ENCODE data around the gene LHPP.

The LHPP gene

DNA sequence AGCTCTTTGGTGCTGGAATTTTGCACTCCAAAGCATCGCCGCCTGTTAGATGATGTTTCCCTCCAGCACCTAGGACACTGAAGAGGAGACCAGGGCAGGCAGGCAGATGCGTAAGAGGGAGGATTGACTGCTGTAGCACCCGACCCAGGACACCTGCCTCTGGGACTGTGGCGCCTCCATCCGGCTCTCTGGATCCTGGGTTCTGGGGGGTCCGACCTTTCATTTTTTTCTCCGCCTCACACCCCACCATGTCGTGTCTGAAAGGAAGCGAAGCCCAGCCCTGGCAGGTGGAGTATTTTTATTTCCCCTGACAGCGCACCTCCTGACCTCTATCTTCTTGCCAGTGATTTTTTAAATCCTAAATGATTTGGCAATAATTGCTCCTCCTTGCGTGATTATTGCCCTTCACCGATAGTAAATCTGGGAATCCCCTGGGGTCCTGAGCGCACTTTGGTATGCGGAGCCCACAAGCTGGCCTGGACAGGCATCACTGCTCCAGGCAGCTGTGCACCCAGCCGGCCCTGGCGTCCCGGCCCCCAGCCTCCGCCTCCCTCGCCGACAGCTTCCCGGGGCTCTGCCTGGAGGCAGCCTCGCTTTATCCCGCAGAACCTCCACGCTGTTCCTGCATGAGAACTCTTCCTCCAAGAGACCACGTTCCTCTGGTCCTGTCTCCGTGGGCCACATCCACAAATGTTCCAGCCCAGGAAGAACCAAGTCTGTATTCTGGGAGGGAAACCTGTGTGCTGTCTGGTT lies 48.4 kb downstream of the LHPP start:
- ChIA-PET POLR2A (no interaction called here), CTCF (no interaction called here)
- Histone ChIP-seq H3K36me3 (ENCODE audit: control insufficient read depth in 2 of 2, insufficient read depth in 1 of 2, low read length in 2 of 2) (no peaks in the 10 kb centered on the region), H3K4me3 (ENCODE audit: low read depth, low read length) (no peak overlapping the region), H3K27ac (ENCODE audit: extremely low read depth, low read depth, low read length) (no peak overlapping the region), H3K9me3 (ENCODE audit: control insufficient read depth, insufficient read depth, low read depth, low read length) (no peaks in the 10 kb centered on the region), H3K4me1 (ENCODE audit: control insufficient read depth, insufficient read depth, low read length) (no peaks in the 10 kb centered on the region)
- TF ChIP-seq, protein P1, sequence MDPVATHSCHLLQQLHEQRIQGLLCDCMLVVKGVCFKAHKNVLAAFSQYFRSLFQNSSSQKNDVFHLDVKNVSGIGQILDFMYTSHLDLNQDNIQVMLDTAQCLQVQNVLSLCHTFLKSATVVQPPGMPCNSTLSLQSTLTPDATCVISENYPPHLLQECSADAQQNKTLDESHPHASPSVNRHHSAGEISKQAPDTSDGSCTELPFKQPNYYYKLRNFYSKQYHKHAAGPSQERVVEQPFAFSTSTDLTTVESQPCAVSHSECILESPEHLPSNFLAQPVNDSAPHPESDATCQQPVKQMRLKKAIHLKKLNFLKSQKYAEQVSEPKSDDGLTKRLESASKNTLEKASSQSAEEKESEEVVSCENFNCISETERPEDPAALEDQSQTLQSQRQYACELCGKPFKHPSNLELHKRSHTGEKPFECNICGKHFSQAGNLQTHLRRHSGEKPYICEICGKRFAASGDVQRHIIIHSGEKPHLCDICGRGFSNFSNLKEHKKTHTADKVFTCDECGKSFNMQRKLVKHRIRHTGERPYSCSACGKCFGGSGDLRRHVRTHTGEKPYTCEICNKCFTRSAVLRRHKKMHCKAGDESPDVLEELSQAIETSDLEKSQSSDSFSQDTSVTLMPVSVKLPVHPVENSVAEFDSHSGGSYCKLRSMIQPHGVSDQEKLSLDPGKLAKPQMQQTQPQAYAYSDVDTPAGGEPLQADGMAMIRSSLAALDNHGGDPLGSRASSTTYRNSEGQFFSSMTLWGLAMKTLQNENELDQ (tag by site-specific recombination; IDR thresholded peaks at IDR 0.05; ENCODE audit: low read depth) = no peak
- no peak for TF ChIP-seq ZBTB8A (tag by site-specific recombination; IDR thresholded peaks at IDR 0.05)
- no peak for TF ChIP-seq ZBTB17 (tag by site-specific recombination; IDR thresholded peaks at IDR 0.05)
- no peak for TF ChIP-seq ZFHX2 (tag by site-specific recombination; conservative IDR thresholded peaks at IDR 0.05)
- TF ChIP-seq ZNF623 (tag by site-specific recombination; IDR thresholded peaks at IDR 0.05) = no peak
- TF ChIP-seq ZNF837 (tag by site-specific recombination; IDR thresholded peaks at IDR 0.05) = no peak
- TF ChIP-seq ZNF791 (tag by site-specific recombination; IDR thresholded peaks at IDR 0.05) = no peak
- no peak for TF ChIP-seq ZNF792 (tag by site-specific recombination; IDR thresholded peaks at IDR 0.05)

DNA sequence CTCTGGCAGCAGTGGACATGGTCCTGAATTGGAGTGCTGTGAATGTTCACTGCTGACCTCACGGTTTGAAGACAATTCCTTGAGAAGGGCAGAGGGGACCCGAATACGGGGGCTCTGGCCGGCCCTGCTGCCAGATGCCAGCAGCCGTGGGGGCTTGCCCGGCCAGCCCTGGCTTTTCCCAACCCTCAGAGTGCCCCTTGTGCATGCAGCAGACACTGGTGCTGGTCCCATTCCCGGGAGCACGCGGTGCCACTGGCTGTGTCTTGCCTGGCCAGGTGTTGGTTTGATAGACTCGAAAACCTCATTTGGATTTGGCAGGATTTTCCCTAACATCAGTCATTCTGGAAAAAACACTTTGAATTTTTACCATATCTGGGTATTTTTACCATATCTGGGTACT lies 49.1 kb downstream of the LHPP start:
- H3K4me1 ChIP-seq (ENCODE audit: control insufficient read depth, insufficient read depth, low read length) = no peaks in the 10 kb centered on the region
- no peaks in the 10 kb centered on the region for H3K9me3 ChIP-seq (ENCODE audit: control insufficient read depth, insufficient read depth, low read depth, low read length)
- ChIA-PET POLR2A (no interaction called here), CTCF (no interaction called here)
- no peak overlapping the region for H3K4me3 ChIP-seq (ENCODE audit: low read depth, low read length)
- H3K27ac ChIP-seq (ENCODE audit: extremely low read depth, low read depth, low read length) = no peak overlapping the region
- no peaks in the 10 kb centered on the region for H3K36me3 ChIP-seq (ENCODE audit: control insufficient read depth in 2 of 2, insufficient read depth in 1 of 2, low read length in 2 of 2)
- TF ChIP-seq, protein P2, sequence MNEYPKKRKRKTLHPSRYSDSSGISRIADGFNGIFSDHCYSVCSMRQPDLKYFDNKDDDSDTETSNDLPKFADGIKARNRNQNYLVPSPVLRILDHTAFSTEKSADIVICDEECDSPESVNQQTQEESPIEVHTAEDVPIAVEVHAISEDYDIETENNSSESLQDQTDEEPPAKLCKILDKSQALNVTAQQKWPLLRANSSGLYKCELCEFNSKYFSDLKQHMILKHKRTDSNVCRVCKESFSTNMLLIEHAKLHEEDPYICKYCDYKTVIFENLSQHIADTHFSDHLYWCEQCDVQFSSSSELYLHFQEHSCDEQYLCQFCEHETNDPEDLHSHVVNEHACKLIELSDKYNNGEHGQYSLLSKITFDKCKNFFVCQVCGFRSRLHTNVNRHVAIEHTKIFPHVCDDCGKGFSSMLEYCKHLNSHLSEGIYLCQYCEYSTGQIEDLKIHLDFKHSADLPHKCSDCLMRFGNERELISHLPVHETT (tag by site-specific recombination; IDR thresholded peaks at IDR 0.05) = no peak
- TF ChIP-seq, protein P3, sequence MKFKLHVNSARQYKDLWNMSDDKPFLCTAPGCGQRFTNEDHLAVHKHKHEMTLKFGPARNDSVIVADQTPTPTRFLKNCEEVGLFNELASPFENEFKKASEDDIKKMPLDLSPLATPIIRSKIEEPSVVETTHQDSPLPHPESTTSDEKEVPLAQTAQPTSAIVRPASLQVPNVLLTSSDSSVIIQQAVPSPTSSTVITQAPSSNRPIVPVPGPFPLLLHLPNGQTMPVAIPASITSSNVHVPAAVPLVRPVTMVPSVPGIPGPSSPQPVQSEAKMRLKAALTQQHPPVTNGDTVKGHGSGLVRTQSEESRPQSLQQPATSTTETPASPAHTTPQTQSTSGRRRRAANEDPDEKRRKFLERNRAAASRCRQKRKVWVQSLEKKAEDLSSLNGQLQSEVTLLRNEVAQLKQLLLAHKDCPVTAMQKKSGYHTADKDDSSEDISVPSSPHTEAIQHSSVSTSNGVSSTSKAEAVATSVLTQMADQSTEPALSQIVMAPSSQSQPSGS (tag by site-specific recombination; IDR thresholded peaks at IDR 0.05; ENCODE audit: low read depth) = no peak
- TF ChIP-seq ZNF366 (tag by site-specific recombination; conservative IDR thresholded peaks at IDR 0.05) (no peak), ZNF433 (tag by site-specific recombination; IDR thresholded peaks at IDR 0.05; ENCODE audit: low read depth) (no peak), ZNF843 (tag by site-specific recombination; IDR thresholded peaks at IDR 0.05) (no peak), ZNF175 (tag by site-specific recombination; IDR thresholded peaks at IDR 0.05) (no peak), ZNF677 (tag by site-specific recombination; IDR thresholded peaks at IDR 0.05) (no peak), ZNF146 (tag by site-specific recombination; IDR thresholded peaks at IDR 0.05) (no peak), ZNF48 (tag by site-specific recombination; IDR thresholded peaks at IDR 0.05) (no peak), HOXA7 (CRISPR knock-in tag; IDR thresholded peaks at IDR 0.05; ENCODE audit: borderline replicate concordance) (no peak), ZNF202 (tag by site-specific recombination; IDR thresholded peaks at IDR 0.05; ENCODE audit: borderline replicate concordance) (no peak)
- TF ChIP-seq, protein P4, sequence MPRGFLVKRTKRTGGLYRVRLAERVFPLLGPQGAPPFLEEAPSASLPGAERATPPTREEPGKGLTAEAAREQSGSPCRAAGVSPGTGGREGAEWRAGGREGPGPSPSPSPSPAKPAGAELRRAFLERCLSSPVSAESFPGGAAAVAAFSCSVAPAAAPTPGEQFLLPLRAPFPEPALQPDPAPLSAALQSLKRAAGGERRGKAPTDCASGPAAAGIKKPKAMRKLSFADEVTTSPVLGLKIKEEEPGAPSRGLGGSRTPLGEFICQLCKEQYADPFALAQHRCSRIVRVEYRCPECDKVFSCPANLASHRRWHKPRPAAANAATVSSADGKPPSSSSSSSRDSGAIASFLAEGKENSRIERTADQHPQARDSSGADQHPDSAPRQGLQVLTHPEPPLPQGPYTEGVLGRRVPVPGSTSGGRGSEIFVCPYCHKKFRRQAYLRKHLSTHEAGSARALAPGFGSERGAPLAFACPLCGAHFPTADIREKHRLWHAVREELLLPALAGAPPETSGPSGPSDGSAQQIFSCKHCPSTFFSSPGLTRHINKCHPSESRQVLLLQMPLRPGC (tag by site-specific recombination; IDR thresholded peaks at IDR 0.05) = no peak
- TF ChIP-seq, protein P5, sequence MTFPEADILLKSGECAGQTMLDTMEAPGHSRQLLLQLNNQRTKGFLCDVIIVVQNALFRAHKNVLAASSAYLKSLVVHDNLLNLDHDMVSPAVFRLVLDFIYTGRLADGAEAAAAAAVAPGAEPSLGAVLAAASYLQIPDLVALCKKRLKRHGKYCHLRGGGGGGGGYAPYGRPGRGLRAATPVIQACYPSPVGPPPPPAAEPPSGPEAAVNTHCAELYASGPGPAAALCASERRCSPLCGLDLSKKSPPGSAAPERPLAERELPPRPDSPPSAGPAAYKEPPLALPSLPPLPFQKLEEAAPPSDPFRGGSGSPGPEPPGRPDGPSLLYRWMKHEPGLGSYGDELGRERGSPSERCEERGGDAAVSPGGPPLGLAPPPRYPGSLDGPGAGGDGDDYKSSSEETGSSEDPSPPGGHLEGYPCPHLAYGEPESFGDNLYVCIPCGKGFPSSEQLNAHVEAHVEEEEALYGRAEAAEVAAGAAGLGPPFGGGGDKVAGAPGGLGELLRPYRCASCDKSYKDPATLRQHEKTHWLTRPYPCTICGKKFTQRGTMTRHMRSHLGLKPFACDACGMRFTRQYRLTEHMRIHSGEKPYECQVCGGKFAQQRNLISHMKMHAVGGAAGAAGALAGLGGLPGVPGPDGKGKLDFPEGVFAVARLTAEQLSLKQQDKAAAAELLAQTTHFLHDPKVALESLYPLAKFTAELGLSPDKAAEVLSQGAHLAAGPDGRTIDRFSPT (tag by site-specific recombination; IDR thresholded peaks at IDR 0.05) = no peak
- TF ChIP-seq, protein P6, sequence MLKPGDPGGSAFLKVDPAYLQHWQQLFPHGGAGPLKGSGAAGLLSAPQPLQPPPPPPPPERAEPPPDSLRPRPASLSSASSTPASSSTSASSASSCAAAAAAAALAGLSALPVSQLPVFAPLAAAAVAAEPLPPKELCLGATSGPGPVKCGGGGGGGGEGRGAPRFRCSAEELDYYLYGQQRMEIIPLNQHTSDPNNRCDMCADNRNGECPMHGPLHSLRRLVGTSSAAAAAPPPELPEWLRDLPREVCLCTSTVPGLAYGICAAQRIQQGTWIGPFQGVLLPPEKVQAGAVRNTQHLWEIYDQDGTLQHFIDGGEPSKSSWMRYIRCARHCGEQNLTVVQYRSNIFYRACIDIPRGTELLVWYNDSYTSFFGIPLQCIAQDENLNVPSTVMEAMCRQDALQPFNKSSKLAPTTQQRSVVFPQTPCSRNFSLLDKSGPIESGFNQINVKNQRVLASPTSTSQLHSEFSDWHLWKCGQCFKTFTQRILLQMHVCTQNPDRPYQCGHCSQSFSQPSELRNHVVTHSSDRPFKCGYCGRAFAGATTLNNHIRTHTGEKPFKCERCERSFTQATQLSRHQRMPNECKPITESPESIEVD (tag by site-specific recombination; IDR thresholded peaks at IDR 0.05) = no peak
- TF ChIP-seq, protein P7, sequence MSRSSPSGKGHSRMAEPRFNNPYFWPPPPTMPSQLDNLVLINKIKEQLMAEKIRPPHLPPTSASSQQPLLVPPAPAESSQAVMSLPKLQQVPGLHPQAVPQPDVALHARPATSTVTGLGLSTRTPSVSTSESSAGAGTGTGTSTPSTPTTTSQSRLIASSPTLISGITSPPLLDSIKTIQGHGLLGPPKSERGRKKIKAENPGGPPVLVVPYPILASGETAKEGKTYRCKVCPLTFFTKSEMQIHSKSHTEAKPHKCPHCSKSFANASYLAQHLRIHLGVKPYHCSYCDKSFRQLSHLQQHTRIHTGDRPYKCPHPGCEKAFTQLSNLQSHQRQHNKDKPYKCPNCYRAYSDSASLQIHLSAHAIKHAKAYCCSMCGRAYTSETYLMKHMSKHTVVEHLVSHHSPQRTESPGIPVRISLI (tag by site-specific recombination; IDR thresholded peaks at IDR 0.05) = no peak
